Astrocyte (in vitro differentiated cells and primary cell): ENCODE results near the gene ROBO3.

Source experiments
- EZH2 ChIP-seq: IDR thresholded peaks from 2 replicates; pipeline ENCODE4 v1.6.1; 2012; ENCODE audit warnings: mild to moderate bottlenecking, low read length, inconsistent platforms; ENCODE audit not compliant: insufficient read depth
- TF ChIP-seq, protein P1 (sequence below): IDR thresholded peaks from 2 replicates; pipeline ENCODE4 v1.5.1; 2011; ENCODE audit warnings: low read depth, mild to moderate bottlenecking, inconsistent platforms, low read length, moderate library complexity; ENCODE audit not compliant: insufficient read depth

DNA sequence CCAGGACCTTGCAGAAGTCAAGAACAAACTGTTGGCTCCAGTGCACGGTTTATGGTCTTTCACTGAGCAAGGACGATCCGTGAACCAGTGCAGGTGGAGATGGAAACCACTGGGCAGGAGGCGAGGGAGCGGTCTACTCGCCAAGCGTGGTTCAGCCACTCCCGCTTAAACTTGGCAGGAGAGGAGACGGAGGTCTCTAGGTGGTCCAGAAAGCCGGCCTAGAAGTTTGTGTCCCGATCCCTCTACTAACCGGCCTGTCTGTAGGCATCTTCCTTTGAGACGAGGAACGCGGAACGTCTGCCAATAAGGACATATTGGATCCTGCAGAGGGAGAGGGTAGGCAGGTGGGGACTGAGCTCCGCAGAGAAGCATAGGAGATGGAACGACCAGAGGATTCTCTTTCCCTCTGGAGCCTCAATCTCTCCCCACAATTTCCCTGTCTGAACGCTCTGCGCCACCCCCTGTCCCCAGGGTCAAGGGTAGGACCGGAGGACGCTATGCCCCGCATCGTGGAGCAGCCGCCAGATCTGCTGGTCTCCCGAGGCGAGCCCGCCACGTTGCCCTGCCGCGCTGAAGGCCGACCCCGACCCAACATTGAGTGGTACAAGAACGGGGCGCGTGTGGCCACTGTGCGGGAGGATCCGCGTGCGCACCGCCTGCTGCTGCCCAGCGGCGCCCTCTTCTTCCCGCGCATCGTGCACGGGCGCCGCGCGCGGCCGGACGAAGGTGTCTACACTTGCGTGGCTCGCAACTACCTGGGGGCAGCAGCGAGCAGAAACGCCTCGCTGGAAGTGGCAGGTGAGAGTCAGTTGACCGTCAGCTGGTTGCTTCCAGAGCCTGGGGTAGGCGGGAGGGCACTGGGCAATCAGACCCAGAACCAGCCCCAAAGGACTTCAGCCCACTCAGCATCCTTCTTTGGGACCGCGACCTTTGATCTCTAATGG lies 3.4 kb downstream of the ROBO3 start:
- TF ChIP-seq, protein P1, sequence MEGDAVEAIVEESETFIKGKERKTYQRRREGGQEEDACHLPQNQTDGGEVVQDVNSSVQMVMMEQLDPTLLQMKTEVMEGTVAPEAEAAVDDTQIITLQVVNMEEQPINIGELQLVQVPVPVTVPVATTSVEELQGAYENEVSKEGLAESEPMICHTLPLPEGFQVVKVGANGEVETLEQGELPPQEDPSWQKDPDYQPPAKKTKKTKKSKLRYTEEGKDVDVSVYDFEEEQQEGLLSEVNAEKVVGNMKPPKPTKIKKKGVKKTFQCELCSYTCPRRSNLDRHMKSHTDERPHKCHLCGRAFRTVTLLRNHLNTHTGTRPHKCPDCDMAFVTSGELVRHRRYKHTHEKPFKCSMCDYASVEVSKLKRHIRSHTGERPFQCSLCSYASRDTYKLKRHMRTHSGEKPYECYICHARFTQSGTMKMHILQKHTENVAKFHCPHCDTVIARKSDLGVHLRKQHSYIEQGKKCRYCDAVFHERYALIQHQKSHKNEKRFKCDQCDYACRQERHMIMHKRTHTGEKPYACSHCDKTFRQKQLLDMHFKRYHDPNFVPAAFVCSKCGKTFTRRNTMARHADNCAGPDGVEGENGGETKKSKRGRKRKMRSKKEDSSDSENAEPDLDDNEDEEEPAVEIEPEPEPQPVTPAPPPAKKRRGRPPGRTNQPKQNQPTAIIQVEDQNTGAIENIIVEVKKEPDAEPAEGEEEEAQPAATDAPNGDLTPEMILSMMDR = no peak
- peak; percentile 99 for TF ChIP-seq EZH2
